HepG2 (cell line): ENCODE measurements around the gene TBC1D1. TPM values are rescaled to one million over a fixed set of nuclear protein-coding genes. Genes with fewer than 3 reads are reported as not detected.

Experiments
- FOSL2 ChIP-seq: sonication (generic); formaldehyde crosslinking; IDR thresholded peaks from 2 replicates; pipeline ENCODE4 v1.4.0; 2020; ENCODE audit warnings: missing genetic modification reagents
- GPN1 ChIP-seq: sonication (generic); formaldehyde crosslinking; IDR thresholded peaks from 2 replicates; pipeline ENCODE4 v1.5.1; 2020; ENCODE audit warnings: missing genetic modification reagents, borderline replicate concordance
- KMT2B ChIP-seq: IDR thresholded peaks from 2 replicates; pipeline ENCODE4 v1.6.1; 2016; ENCODE audit warnings: missing genetic modification reagents, missing compliant biosample characterization
- MZF1 ChIP-seq: sonication (generic); formaldehyde crosslinking; IDR thresholded peaks from 2 replicates; pipeline ENCODE4 v1.8.1; 2023; ENCODE audit warnings: mild to moderate bottlenecking, missing genetic modification reagents, borderline replicate concordance
- RAD51 ChIP-seq: fragments of 450-650 bp; IDR thresholded peaks from 2 replicates; pipeline ENCODE4 v1.6.1; 2016; ENCODE audit warnings: borderline replicate concordance
- SOX13 ChIP-seq, 3 experiments: fragments of 450-650 bp in 1 of 3; sonication (generic) in 1 of 3; formaldehyde crosslinking in 1 of 3; IDR thresholded peaks in 2 of 3; conservative IDR thresholded peaks in 1 of 3; 2 replicates each; pipeline versions ENCODE4 v1.5.0 to v1.6.1; 2016 to 2020; ENCODE audit warnings: antibody characterized with exemption in 1 of 3, mild to moderate bottlenecking in 1 of 3, missing compliant biosample characterization in 1 of 3, missing genetic modification reagents in 1 of 3, moderate library complexity in 1 of 3
- TEAD3 ChIP-seq: optimal IDR thresholded peaks from 2 replicates; pipeline ENCODE3; 2016; ENCODE audit warnings: borderline replicate concordance
- ZMYM2 ChIP-seq: sonication (generic); formaldehyde crosslinking; IDR thresholded peaks from 2 replicates; pipeline ENCODE4 v1.8.0; 2022; ENCODE audit warnings: mild to moderate bottlenecking, missing genetic modification reagents
- ZSCAN20 ChIP-seq: sonication (generic); formaldehyde crosslinking; IDR thresholded peaks from 2 replicates; pipeline ENCODE4 v1.4.0; 2020; ENCODE audit warnings: missing genetic modification reagents, mild to moderate bottlenecking, borderline replicate concordance
- polyA plus RNA-seq, 8 experiments: library from polyadenylated mRNA; depleted of rRNA in 3 of 8; stranded (reverse) in 7 of 8; unstranded in 1 of 8; fragments of >200 nt; fragmentation: Illumina TruSeq in 4 of 8; extraction: Trizol in 4 of 8; gene quantifications; 2 replicates each; pipeline versions ENCODE4 v1.2.1 to v1.2.3, GENCODE V29; 2011 to 2016; ENCODE audit warnings: low read depth in 4 of 8, missing spikeins in 1 of 8, mixed read lengths in 1 of 8; ENCODE audit not compliant: insufficient read depth in 1 of 8
- total RNA-seq, 5 experiments: library from RNA; depleted of rRNA; stranded (reverse); fragments of >200 nt; fragmentation: Illumina TruSeq; extraction: Trizol; gene quantifications; 2 replicates each; pipeline ENCODE4 v1.2.3, GENCODE V29; 2016; ENCODE audit warnings: low read depth in 1 of 5
- TF ChIP-seq, protein P1 (sequence below): fragments of 450-650 bp; IDR thresholded peaks from 2 replicates; pipeline ENCODE4 v1.6.1; 2017; ENCODE audit warnings: mild to moderate bottlenecking
- TF ChIP-seq, protein P2 (sequence below): sonication (generic); formaldehyde crosslinking; IDR thresholded peaks from 2 replicates; pipeline ENCODE4 v1.4.0; 2020; ENCODE audit warnings: mild to moderate bottlenecking, missing genetic modification reagents
- TF ChIP-seq, protein P3 (sequence below): sonication (generic); formaldehyde crosslinking; IDR thresholded peaks from one replicate; pipeline ENCODE4 v1.5.1; 2020; ENCODE audit warnings: mild to moderate bottlenecking, missing genetic modification reagents; ENCODE audit errors: not compliant biosample characterization
- TF ChIP-seq, protein P4 (sequence below): sonication (generic); formaldehyde crosslinking; IDR thresholded peaks from 2 replicates; pipeline ENCODE4 v1.8.1; 2022; ENCODE audit warnings: mild to moderate bottlenecking, missing genetic modification reagents

Gene TBC1D1
- total and polyA plus RNA-seq, 2 of the 13 experiments (the other 11 are each of a cell fraction or from before 2014, with no cell fraction given): 37.3 to 62.8 TPM

DNA sequence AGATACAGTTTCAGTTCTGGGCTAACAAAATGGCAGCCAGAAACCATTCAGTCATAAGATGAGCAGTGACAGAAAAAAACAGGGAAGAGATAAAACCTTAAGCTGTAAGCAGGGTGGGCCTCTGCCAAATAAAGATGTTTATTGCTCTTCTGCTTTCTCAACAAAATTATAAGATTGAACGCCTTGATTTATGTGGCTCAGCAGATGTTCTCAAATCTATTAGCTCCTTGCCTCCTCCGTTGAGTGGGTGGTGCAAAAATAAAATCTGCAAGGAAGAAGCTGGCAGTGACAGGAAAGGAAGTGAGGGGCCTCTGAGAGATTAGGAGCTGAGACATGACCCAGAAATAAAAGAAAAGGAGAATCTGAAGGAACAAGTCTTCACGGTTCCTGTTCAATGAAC, 275.9 kb downstream of the TBC1D1 start (continued):
- TF ChIP-seq, protein P1, sequence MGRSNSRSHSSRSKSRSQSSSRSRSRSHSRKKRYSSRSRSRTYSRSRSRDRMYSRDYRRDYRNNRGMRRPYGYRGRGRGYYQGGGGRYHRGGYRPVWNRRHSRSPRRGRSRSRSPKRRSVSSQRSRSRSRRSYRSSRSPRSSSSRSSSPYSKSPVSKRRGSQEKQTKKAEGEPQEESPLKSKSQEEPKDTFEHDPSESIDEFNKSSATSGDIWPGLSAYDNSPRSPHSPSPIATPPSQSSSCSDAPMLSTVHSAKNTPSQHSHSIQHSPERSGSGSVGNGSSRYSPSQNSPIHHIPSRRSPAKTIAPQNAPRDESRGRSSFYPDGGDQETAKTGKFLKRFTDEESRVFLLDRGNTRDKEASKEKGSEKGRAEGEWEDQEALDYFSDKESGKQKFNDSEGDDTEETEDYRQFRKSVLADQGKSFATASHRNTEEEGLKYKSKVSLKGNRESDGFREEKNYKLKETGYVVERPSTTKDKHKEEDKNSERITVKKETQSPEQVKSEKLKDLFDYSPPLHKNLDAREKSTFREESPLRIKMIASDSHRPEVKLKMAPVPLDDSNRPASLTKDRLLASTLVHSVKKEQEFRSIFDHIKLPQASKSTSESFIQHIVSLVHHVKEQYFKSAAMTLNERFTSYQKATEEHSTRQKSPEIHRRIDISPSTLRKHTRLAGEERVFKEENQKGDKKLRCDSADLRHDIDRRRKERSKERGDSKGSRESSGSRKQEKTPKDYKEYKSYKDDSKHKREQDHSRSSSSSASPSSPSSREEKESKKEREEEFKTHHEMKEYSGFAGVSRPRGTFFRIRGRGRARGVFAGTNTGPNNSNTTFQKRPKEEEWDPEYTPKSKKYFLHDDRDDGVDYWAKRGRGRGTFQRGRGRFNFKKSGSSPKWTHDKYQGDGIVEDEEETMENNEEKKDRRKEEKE: no peak
- TF ChIP-seq SOX13 (IDR thresholded peaks at IDR 0.05) (no peak), SOX13 (CRISPR knock-in tag; conservative IDR thresholded peaks at IDR 0.05 in 1 of 2, IDR thresholded peaks at IDR 0.05 in 1 of 2) (no peak), RAD51 (no peak), FOSL2 (CRISPR knock-in tag) (no peak), KMT2B (CRISPR knock-in tag) (no peak), ZSCAN20 (CRISPR knock-in tag) (no peak), TEAD3 (no peak), MZF1 (CRISPR knock-in tag) (no peak), ZMYM2 (CRISPR knock-in tag) (no peak), GPN1 (CRISPR knock-in tag) (no peak)
- TF ChIP-seq, protein P2, sequence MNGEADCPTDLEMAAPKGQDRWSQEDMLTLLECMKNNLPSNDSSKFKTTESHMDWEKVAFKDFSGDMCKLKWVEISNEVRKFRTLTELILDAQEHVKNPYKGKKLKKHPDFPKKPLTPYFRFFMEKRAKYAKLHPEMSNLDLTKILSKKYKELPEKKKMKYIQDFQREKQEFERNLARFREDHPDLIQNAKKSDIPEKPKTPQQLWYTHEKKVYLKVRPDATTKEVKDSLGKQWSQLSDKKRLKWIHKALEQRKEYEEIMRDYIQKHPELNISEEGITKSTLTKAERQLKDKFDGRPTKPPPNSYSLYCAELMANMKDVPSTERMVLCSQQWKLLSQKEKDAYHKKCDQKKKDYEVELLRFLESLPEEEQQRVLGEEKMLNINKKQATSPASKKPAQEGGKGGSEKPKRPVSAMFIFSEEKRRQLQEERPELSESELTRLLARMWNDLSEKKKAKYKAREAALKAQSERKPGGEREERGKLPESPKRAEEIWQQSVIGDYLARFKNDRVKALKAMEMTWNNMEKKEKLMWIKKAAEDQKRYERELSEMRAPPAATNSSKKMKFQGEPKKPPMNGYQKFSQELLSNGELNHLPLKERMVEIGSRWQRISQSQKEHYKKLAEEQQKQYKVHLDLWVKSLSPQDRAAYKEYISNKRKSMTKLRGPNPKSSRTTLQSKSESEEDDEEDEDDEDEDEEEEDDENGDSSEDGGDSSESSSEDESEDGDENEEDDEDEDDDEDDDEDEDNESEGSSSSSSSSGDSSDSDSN: no peak
- TF ChIP-seq, protein P3, sequence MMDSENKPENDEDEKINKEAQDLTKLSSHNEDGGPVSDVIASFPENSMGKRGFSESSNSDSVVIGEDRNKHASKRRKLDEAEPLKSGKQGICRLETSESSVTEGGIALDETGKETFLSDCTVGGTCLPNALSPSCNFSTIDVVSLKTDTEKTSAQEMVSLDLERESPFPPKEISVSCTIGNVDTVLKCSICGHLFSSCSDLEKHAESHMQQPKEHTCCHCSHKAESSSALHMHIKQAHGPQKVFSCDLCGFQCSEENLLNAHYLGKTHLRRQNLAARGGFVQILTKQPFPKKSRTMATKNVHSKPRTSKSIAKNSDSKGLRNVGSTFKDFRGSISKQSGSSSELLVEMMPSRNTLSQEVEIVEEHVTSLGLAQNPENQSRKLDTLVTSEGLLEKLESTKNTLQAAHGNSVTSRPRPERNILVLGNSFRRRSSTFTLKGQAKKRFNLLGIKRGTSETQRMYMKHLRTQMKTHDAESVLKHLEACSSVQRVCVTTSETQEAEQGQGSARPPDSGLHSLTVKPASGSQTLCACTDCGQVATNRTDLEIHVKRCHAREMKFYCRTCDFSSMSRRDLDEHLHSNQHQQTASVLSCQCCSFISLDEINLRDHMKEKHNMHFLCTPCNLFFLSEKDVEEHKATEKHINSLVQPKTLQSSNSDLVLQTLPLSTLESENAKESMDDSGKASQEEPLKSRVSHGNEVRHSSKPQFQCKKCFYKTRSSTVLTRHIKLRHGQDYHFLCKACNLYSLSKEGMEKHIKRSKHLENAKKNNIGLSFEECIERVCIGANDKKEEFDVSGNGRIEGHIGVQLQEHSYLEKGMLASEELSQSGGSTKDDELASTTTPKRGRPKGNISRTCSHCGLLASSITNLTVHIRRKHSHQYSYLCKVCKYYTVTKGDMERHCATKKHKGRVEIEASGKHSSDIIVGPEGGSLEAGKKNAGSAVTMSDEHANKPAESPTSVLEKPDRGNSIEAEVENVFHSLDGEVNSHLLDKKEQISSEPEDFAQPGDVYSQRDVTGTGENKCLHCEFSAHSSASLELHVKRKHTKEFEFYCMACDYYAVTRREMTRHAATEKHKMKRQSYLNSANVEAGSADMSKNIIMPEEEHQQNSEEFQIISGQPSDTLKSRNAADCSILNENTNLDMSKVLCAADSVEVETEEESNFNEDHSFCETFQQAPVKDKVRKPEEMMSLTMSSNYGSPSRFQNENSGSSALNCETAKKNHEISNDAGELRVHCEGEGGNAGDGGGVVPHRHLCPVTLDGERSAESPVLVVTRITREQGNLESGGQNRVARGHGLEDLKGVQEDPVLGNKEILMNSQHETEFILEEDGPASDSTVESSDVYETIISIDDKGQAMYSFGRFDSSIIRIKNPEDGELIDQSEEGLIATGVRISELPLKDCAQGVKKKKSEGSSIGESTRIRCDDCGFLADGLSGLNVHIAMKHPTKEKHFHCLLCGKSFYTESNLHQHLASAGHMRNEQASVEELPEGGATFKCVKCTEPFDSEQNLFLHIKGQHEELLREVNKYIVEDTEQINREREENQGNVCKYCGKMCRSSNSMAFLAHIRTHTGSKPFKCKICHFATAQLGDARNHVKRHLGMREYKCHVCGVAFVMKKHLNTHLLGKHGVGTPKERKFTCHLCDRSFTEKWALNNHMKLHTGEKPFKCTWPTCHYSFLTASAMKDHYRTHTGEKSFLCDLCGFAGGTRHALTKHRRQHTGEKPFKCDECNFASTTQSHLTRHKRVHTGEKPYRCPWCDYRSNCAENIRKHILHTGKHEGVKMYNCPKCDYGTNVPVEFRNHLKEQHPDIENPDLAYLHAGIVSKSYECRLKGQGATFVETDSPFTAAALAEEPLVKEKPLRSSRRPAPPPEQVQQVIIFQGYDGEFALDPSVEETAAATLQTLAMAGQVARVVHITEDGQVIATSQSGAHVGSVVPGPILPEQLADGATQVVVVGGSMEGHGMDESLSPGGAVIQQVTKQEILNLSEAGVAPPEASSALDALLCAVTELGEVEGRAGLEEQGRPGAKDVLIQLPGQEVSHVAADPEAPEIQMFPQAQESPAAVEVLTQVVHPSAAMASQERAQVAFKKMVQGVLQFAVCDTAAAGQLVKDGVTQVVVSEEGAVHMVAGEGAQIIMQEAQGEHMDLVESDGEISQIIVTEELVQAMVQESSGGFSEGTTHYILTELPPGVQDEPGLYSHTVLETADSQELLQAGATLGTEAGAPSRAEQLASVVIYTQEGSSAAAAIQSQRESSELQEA: no peak
- TF ChIP-seq, protein P4, sequence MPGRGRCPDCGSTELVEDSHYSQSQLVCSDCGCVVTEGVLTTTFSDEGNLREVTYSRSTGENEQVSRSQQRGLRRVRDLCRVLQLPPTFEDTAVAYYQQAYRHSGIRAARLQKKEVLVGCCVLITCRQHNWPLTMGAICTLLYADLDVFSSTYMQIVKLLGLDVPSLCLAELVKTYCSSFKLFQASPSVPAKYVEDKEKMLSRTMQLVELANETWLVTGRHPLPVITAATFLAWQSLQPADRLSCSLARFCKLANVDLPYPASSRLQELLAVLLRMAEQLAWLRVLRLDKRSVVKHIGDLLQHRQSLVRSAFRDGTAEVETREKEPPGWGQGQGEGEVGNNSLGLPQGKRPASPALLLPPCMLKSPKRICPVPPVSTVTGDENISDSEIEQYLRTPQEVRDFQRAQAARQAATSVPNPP (CRISPR knock-in tag): no peak
